ENCODE measurements around the gene CPNE1. TPM values are rescaled to one million over a fixed set of nuclear protein-coding genes. Genes with fewer than 3 reads are reported as not detected.
"Not testable (repeated sequence)": the region's sequence is repeated elsewhere in the genome, so short reads cannot be mapped to it uniquely, and the experiment has no call there.

CPNE1 gene
- total RNA-seq, 1 donor from 2014 or later, result 233 TPM

DNA sequence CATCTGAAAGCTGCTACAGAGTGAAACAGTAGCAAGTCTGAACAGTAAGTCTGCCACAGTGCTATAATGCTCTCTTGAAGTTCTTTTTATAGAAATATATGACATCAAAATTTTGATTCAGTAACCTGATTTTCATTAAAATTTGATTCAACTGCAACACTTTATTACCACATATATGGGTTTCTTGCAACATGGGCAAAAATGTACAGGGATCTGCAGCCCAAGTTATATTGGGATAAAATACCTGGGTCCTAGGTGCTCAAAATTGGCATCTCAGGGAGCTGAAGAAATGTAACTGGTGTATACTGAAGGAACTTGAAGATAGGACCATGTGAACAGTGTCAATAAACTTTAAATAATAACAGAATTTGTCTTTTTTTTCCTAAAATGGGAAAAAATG, 45.3 kb upstream of the CPNE1 start:
- Mint-ChIP-seq H3K4me1 (ENCODE audit: unreplicated experiment) (no peaks in the 10 kb centered on the region), H3K4me3 (ENCODE audit: unreplicated experiment) (no peak overlapping the region), H3K27ac (ENCODE audit: unreplicated experiment) (no peak overlapping the region), H3K27me3 (ENCODE audit: unreplicated experiment) (no peaks in the 10 kb centered on the region), H3K36me3 (ENCODE audit: low read depth, unreplicated experiment) (peaks cover 27% of the 10 kb centered on the region), H3K9me3 (ENCODE audit: unreplicated experiment) (no peaks in the 10 kb centered on the region)
- no peak for DNase-seq (ENCODE audit: low spot score)
- TF ChIP-seq, protein P1, sequence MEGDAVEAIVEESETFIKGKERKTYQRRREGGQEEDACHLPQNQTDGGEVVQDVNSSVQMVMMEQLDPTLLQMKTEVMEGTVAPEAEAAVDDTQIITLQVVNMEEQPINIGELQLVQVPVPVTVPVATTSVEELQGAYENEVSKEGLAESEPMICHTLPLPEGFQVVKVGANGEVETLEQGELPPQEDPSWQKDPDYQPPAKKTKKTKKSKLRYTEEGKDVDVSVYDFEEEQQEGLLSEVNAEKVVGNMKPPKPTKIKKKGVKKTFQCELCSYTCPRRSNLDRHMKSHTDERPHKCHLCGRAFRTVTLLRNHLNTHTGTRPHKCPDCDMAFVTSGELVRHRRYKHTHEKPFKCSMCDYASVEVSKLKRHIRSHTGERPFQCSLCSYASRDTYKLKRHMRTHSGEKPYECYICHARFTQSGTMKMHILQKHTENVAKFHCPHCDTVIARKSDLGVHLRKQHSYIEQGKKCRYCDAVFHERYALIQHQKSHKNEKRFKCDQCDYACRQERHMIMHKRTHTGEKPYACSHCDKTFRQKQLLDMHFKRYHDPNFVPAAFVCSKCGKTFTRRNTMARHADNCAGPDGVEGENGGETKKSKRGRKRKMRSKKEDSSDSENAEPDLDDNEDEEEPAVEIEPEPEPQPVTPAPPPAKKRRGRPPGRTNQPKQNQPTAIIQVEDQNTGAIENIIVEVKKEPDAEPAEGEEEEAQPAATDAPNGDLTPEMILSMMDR (IDR thresholded peaks at IDR 0.05; ENCODE audit: unreplicated experiment), result no peak

DNA sequence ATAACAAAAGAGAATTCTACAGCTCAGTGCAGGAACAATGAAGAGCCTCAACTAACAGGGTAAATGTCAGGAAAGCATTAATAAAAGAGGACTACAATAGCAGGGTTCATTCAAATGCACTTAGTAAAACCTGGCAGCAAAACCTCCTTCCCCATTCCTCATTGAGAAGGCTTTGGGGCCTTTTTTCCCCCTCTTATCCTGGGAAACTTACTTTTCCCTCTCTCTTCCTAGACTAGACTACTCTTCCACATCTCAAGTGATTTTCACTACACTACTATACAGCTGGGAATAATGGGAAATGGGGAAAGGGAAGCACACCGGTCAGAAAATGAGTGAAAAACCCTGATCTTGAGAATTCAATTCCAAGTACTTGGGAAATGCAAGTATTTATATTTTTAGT, 44.6 kb upstream of the CPNE1 start:
- TF ChIP-seq, protein P1 (IDR thresholded peaks at IDR 0.05; ENCODE audit: unreplicated experiment), result no peak
- no peak overlapping the region for H3K27ac Mint-ChIP-seq (ENCODE audit: unreplicated experiment)
- H3K4me3 Mint-ChIP-seq (ENCODE audit: unreplicated experiment), result no peak overlapping the region
- H3K9me3 Mint-ChIP-seq (ENCODE audit: unreplicated experiment), result no peaks in the 10 kb centered on the region
- H3K4me1 Mint-ChIP-seq (ENCODE audit: unreplicated experiment), result no peaks in the 10 kb centered on the region
- H3K36me3 Mint-ChIP-seq (ENCODE audit: low read depth, unreplicated experiment), result peaks cover 30% of the 10 kb centered on the region
- no peak for DNase-seq (ENCODE audit: low spot score)
- H3K27me3 Mint-ChIP-seq (ENCODE audit: unreplicated experiment), result no peaks in the 10 kb centered on the region

DNA sequence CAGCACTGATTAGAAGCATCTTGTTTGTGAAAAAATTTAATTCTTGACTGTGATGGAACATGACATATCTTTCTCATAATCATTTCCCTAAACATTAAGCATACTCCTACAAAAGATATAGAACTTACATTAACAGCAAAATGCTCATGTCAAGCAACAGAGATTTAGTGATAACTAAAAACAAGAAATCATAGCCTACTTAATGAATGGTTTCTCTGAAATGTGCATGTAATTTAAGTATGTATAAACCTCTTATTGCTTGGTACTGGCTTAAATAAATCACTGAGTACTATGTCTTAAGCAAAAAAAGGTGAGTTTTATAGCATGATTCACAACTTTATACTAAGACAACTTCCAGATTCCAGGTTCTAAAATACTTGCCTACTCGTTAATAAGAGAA, 43.8 kb upstream of the CPNE1 start:
- no peaks in the 10 kb centered on the region for H3K27me3 Mint-ChIP-seq (ENCODE audit: unreplicated experiment)
- no peaks in the 10 kb centered on the region for H3K9me3 Mint-ChIP-seq (ENCODE audit: unreplicated experiment)
- peaks cover 32% of the 10 kb centered on the region for H3K36me3 Mint-ChIP-seq (ENCODE audit: low read depth, unreplicated experiment)
- no peak overlapping the region for H3K4me3 Mint-ChIP-seq (ENCODE audit: unreplicated experiment)
- H3K27ac Mint-ChIP-seq (ENCODE audit: unreplicated experiment), result no peak overlapping the region
- TF ChIP-seq, protein P1 (IDR thresholded peaks at IDR 0.05; ENCODE audit: unreplicated experiment), result no peak
- H3K4me1 Mint-ChIP-seq (ENCODE audit: unreplicated experiment), result no peaks in the 10 kb centered on the region
- DNase-seq (ENCODE audit: low spot score), result no peak

DNA sequence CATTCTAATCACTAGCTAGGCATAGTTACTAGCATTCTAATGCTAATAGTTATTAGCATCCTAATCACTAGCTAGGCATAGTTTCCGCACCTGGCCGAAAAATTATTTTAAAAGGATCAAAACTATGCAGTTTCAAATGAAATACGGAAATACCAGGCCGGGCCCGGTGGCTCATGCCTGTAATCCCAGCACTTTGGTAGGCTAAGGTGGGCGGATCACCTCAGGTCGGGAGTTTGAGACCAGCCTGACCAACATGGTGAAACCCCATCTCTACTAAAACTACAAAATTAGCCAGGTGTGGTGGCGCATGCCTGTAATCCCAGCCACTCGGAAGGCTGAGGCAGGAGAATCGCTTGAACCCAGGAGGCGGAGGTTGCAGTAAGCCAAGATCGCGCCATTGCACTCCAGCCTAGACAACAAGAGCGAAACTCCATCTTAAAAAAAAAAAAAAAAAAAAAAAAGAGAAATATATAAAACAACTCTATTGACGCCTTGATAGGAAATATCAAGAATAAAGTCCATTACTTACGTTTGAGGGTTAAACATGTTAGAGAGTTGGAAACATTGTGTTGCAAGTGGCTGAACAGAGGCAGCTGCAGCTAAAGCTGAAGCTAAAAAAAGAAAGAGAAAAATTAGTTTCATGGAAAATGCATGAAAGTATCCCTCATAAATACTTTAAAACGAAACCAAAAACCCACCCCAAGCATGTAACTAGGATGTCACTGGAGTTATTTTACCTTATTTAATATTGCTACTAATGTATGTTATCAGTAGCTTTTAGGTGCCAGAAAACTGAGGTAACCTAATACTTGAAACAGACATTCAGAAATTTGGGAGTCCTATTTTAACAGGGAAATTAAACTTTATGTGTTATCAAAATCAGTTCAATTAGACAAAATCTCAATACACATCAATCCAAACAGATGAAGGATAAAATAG, 42.2 kb upstream of the CPNE1 start:
- H3K4me1 Mint-ChIP-seq (ENCODE audit: unreplicated experiment); DNase-seq (ENCODE audit: low spot score); H3K27ac Mint-ChIP-seq (ENCODE audit: unreplicated experiment); H3K9me3 Mint-ChIP-seq (ENCODE audit: unreplicated experiment); H3K27me3 Mint-ChIP-seq (ENCODE audit: unreplicated experiment); H3K4me3 Mint-ChIP-seq (ENCODE audit: unreplicated experiment): not testable (repeated sequence)
- H3K36me3 Mint-ChIP-seq (ENCODE audit: low read depth, unreplicated experiment), result peaks cover 34% of the 10 kb centered on the region

DNA sequence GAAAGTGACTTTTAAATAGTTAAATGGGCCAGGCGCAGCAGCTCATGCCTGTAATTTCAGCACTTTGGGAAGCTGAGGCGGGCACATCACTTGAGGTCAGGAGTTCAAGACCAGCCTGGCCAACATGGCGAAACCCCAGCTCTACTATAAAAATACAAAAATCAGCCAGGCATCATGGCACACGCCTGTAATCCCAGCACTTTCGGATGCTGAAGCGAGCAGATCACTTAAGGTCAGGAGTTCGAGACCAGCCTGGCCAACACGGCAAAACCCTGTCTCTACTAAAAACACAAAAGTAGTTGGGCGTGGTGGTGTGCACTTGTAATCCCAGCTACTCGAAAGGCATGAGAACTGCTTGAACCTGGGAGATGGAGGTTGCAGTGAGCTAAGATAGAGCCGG, 41.2 kb upstream of the CPNE1 start:
- H3K4me1 Mint-ChIP-seq (ENCODE audit: unreplicated experiment); DNase-seq (ENCODE audit: low spot score); H3K27me3 Mint-ChIP-seq (ENCODE audit: unreplicated experiment); H3K4me3 Mint-ChIP-seq (ENCODE audit: unreplicated experiment); H3K27ac Mint-ChIP-seq (ENCODE audit: unreplicated experiment); H3K9me3 Mint-ChIP-seq (ENCODE audit: unreplicated experiment): not testable (repeated sequence)
- peaks cover 30% of the 10 kb centered on the region for H3K36me3 Mint-ChIP-seq (ENCODE audit: low read depth, unreplicated experiment)
